ENCODE data around the gene GPR12.

DNA sequence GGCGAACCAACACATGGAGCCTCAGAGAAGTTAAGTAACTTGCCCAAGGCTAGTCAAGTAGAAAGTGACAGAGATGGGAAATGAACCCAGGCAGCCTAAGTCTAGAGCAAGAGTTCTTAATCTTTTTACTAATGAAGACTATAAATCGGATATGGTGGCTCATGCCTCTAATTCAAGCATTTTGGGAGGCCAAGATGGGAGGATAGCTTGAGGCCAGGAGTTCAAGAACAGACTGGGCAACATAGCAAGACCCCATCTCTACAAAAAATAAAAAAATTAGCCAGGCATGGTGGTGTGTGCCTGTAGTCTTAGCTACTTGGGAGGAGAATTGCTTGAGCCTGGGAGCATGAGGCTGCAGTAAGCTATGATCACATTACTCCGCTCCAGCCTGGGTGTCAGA lies 10.7 kb downstream of the GPR12 start:
- TF ChIP-seq, protein P1, sequence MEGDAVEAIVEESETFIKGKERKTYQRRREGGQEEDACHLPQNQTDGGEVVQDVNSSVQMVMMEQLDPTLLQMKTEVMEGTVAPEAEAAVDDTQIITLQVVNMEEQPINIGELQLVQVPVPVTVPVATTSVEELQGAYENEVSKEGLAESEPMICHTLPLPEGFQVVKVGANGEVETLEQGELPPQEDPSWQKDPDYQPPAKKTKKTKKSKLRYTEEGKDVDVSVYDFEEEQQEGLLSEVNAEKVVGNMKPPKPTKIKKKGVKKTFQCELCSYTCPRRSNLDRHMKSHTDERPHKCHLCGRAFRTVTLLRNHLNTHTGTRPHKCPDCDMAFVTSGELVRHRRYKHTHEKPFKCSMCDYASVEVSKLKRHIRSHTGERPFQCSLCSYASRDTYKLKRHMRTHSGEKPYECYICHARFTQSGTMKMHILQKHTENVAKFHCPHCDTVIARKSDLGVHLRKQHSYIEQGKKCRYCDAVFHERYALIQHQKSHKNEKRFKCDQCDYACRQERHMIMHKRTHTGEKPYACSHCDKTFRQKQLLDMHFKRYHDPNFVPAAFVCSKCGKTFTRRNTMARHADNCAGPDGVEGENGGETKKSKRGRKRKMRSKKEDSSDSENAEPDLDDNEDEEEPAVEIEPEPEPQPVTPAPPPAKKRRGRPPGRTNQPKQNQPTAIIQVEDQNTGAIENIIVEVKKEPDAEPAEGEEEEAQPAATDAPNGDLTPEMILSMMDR (IDR thresholded peaks at IDR 0.05; ENCODE audit: low read length) = no peak
- TF ChIP-seq EZH2 (IDR thresholded peaks at IDR 0.05; ENCODE audit: borderline replicate concordance, low read length) = no peak

All from OCI-LY1 (cell line).